ENCODE data around the gene WNT1.

- TF ChIP-seq POLR2AphosphoS5 (IDR thresholded peaks at IDR 0.05; ENCODE audit: insufficient read depth, low read depth, low read length) (no peak), POLR2A (IDR thresholded peaks at IDR 0.05; ENCODE audit: low read depth, low read length) (no peak), CTCF (IDR thresholded peaks at IDR 0.05; ENCODE audit: extremely low read depth in 1 of 2, insufficient read depth in 1 of 2, low read depth in 1 of 2, low read length in 2 of 2) (no peak), EZH2 (IDR thresholded peaks at IDR 0.05; ENCODE audit: borderline replicate concordance, low read depth, low read length, severe bottlenecking) (no peak)
Measured at GRCh38 chr12:49026678-49027480, 48.8 kb downstream of the WNT1 start.

Data from endothelial cell of umbilical vein (primary cell).